HEK293 (cell line): ENCODE results near the gene DTL.
A peak's percentile ranks its signal among the peaks of the same experiment; 100 is the strongest.

ENCODE experiments used
- CTCF ChIA-PET: fragments of 350-600 bp; formaldehyde crosslinking; extraction: SDS; loops from one replicate; lab custom pipeline; 2021; ENCODE audit warnings: antibody characterized with exemption; lab: Yijun Ruan, JAX
- POLR2A ChIA-PET: fragments of 300-600 bp; formaldehyde crosslinking; extraction: SDS; loops from one replicate; lab custom pipeline; 2020; ENCODE audit warnings: antibody characterized with exemption, inconsistent platforms; lab: Yijun Ruan, JAX
- H3K27ac ChIP-seq: fragments of 200-500 bp; sonication (Bioruptor generic); 2 replicates; pipeline ENCODE4 v1.5.1; 2014; ENCODE audit warnings: low read depth, low read length, control low read depth, inconsistent platforms; ENCODE audit errors: extremely low read depth
- H3K36me3 ChIP-seq, 2 experiments: fragments of 200-500 bp in 1 of 2; sonication (Bioruptor generic) in 1 of 2; 1 replicate in 1 of 2; 2 replicates in 1 of 2; pipeline ENCODE4 v1.5.1; 2014 to 2017; ENCODE audit warnings: inconsistent platforms in 2 of 2, low read length in 2 of 2; ENCODE audit not compliant: control insufficient read depth in 2 of 2, insufficient read depth in 1 of 2
- H3K4me1 ChIP-seq: fragments of 200-500 bp; sonication (Bioruptor generic); 2 replicates; pipeline ENCODE4 v1.5.1; 2014; ENCODE audit warnings: mild to moderate bottlenecking, low read length, inconsistent platforms; ENCODE audit not compliant: control insufficient read depth, insufficient read depth
- H3K4me3 ChIP-seq: 2 replicates; pipeline ENCODE4 v1.5.1; 2011; ENCODE audit warnings: low read depth, mild to moderate bottlenecking, control low read depth, low read length, moderate library complexity
- H3K9me3 ChIP-seq: fragments of 200-500 bp; sonication (Bioruptor generic); 2 replicates; pipeline ENCODE4 v1.5.1; 2014; ENCODE audit warnings: low read depth, low read length, inconsistent platforms; ENCODE audit not compliant: control insufficient read depth, insufficient read depth
- GLIS2 ChIP-seq: fragments of 450-650 bp; formaldehyde crosslinking; IDR thresholded peaks from 2 replicates; pipeline ENCODE4 v1.5.1; 2016; ENCODE audit warnings: missing biosample characterization, missing genetic modification characterization
- KLF16 ChIP-seq: fragments of 450-650 bp; formaldehyde crosslinking; IDR thresholded peaks from 2 replicates; pipeline ENCODE4 v1.5.1; 2017; ENCODE audit warnings: missing biosample characterization, missing genetic modification characterization
- OSR2 ChIP-seq: fragments of 450-650 bp; formaldehyde crosslinking; IDR thresholded peaks from 2 replicates; pipeline ENCODE4 v1.5.1; 2016; ENCODE audit warnings: missing biosample characterization, missing genetic modification characterization
- TRIM28 ChIP-seq: IDR thresholded peaks from 2 replicates; pipeline ENCODE4 v1.6.1; 2011; ENCODE audit warnings: low read length, control low read depth, borderline replicate concordance
- YY1 ChIP-seq: fragments of 450-650 bp; formaldehyde crosslinking; IDR thresholded peaks from 2 replicates; pipeline ENCODE4 v1.5.1; 2018; ENCODE audit warnings: missing biosample characterization, missing genetic modification characterization
- ZBTB17 ChIP-seq: fragments of 450-650 bp; formaldehyde crosslinking; IDR thresholded peaks from 2 replicates; pipeline ENCODE4 v1.5.1; 2016; ENCODE audit warnings: missing biosample characterization, missing genetic modification characterization
- ZBTB21 ChIP-seq: fragments of 450-650 bp; formaldehyde crosslinking; IDR thresholded peaks from 2 replicates; pipeline ENCODE4 v1.5.1; 2017; ENCODE audit warnings: missing biosample characterization, missing genetic modification characterization
- ZBTB8A ChIP-seq: fragments of 450-650 bp; formaldehyde crosslinking; IDR thresholded peaks from 2 replicates; pipeline ENCODE4 v1.5.1; 2016; ENCODE audit warnings: missing biosample characterization, missing genetic modification characterization
- ZIC2 ChIP-seq: fragments of 450-650 bp; formaldehyde crosslinking; IDR thresholded peaks from 2 replicates; pipeline ENCODE4 v1.5.1; 2016; ENCODE audit warnings: missing biosample characterization, missing genetic modification characterization
- ZNF112 ChIP-seq: fragments of 450-650 bp; formaldehyde crosslinking; IDR thresholded peaks from 2 replicates; pipeline ENCODE4 v1.5.0; 2017; ENCODE audit warnings: missing biosample characterization, missing genetic modification characterization
- ZNF121 ChIP-seq: fragments of 450-650 bp; formaldehyde crosslinking; IDR thresholded peaks from 2 replicates; pipeline ENCODE4 v1.5.1; 2016; ENCODE audit warnings: missing biosample characterization, missing genetic modification characterization
- ZNF155 ChIP-seq: fragments of 450-650 bp; formaldehyde crosslinking; IDR thresholded peaks from 2 replicates; pipeline ENCODE4 v1.5.1; 2016; ENCODE audit warnings: missing biosample characterization, missing genetic modification characterization
- ZNF248 ChIP-seq: fragments of 450-650 bp; formaldehyde crosslinking; IDR thresholded peaks from 2 replicates; pipeline ENCODE4 v1.5.1; 2017; ENCODE audit warnings: missing biosample characterization, missing genetic modification characterization
- ZNF266 ChIP-seq: fragments of 450-650 bp; formaldehyde crosslinking; IDR thresholded peaks from 2 replicates; pipeline ENCODE4 v1.5.1; 2016; ENCODE audit warnings: missing biosample characterization, missing genetic modification characterization, low read depth
- ZNF341 ChIP-seq: fragments of 450-650 bp; formaldehyde crosslinking; IDR thresholded peaks from 2 replicates; pipeline ENCODE4; 2016; ENCODE audit warnings: low read depth, missing biosample characterization, missing genetic modification characterization
- ZNF366 ChIP-seq: fragments of 450-650 bp; formaldehyde crosslinking; conservative IDR thresholded peaks from 2 replicates; pipeline ENCODE4 v1.5.1; 2016; ENCODE audit warnings: missing biosample characterization, missing genetic modification characterization
- ZNF529 ChIP-seq: fragments of 450-650 bp; formaldehyde crosslinking; IDR thresholded peaks from 2 replicates; pipeline ENCODE4 v1.5.1; 2017; ENCODE audit warnings: missing genetic modification characterization, missing biosample characterization; ENCODE audit not compliant: insufficient replicate concordance
- ZNF585B ChIP-seq: fragments of 450-650 bp; formaldehyde crosslinking; IDR thresholded peaks from 2 replicates; pipeline ENCODE4 v1.5.1; 2016; ENCODE audit warnings: missing biosample characterization, missing genetic modification characterization
- ZNF747 ChIP-seq: fragments of 450-650 bp; formaldehyde crosslinking; IDR thresholded peaks from 2 replicates; pipeline ENCODE4 v1.5.1; 2016; ENCODE audit warnings: missing biosample characterization, missing genetic modification characterization
- ZNF768 ChIP-seq: fragments of 450-650 bp; formaldehyde crosslinking; IDR thresholded peaks from 2 replicates; pipeline ENCODE4 v1.5.1; 2018; ENCODE audit warnings: missing biosample characterization, mild to moderate bottlenecking, missing genetic modification characterization
- ZNF830 ChIP-seq: fragments of 450-650 bp; IDR thresholded peaks from 2 replicates; pipeline ENCODE4 v1.5.0; 2018; ENCODE audit warnings: missing biosample characterization, missing genetic modification characterization, low read depth, mild to moderate bottlenecking, moderate library complexity
- ZNF843 ChIP-seq: fragments of 450-650 bp; formaldehyde crosslinking; IDR thresholded peaks from 2 replicates; pipeline ENCODE4 v1.5.1; 2016; ENCODE audit warnings: missing biosample characterization, missing genetic modification characterization
- ZSCAN16 ChIP-seq: fragments of 450-650 bp; formaldehyde crosslinking; IDR thresholded peaks from 2 replicates; pipeline ENCODE4 v1.5.1; 2016; ENCODE audit warnings: missing biosample characterization, missing genetic modification characterization
- TF ChIP-seq, protein P1 (sequence below): fragments of 450-650 bp; formaldehyde crosslinking; IDR thresholded peaks from 2 replicates; pipeline ENCODE4 v1.5.1; 2016; ENCODE audit warnings: missing biosample characterization, missing genetic modification characterization
- TF ChIP-seq, protein P2 (sequence below): fragments of 450-650 bp; formaldehyde crosslinking; IDR thresholded peaks from 2 replicates; pipeline ENCODE4 v1.5.1; 2016; ENCODE audit warnings: missing biosample characterization, missing genetic modification characterization
- TF ChIP-seq, protein P3 (sequence below): fragments of 450-650 bp; formaldehyde crosslinking; IDR thresholded peaks from 2 replicates; pipeline ENCODE4 v1.5.1; 2016; ENCODE audit warnings: missing biosample characterization, missing genetic modification characterization
- TF ChIP-seq, protein P4 (sequence below): fragments of 450-650 bp; formaldehyde crosslinking; IDR thresholded peaks from 2 replicates; pipeline ENCODE4; 2016; ENCODE audit warnings: missing biosample characterization, missing genetic modification characterization

Gene DTL

DNA sequence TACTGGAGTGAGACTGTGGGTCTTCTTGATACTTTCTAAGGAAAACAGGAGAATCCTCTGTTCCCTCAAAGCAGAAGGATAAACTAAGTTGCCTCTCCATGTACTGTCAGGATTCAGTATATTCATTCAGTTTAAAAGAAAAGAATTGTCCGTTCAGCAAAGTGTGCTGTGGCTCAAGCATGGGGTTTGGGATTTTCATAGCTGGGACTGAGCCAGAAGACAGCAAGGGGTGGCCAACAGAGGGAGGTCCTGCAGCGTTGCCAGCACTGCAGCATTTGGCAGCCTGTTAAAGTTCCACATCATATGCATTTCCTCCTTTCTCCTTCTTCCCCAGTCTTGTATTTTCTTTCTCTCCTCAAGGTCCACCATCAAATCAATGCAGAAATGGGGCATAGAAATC, 75.1 kb downstream of the DTL start:
- ChIA-PET POLR2A (no interaction called here), CTCF (interaction anchor here (0.6 to 2.2 kb wide), 3 partner anchors 40 to 262 kb away, joined by 3 to 6 read pairs (median 4); no protein-coding TSS in a partner anchor)
- TF ChIP-seq ZNF155 (tag by site-specific recombination): no peak
- TF ChIP-seq ZIC2 (tag by site-specific recombination): peak; percentile 38; the same call in 1 of the 2 replicates
- Histone ChIP-seq H3K4me3 (no peak overlapping the region), H3K36me3 (peaks cover 0 to 36% of the 10 kb centered on the region in 2 experiments; a peak in 1 of 3 replicates), H3K9me3 (no peaks in the 10 kb centered on the region), H3K4me1 (no peaks in the 10 kb centered on the region), H3K27ac (no peak overlapping the region)

DNA sequence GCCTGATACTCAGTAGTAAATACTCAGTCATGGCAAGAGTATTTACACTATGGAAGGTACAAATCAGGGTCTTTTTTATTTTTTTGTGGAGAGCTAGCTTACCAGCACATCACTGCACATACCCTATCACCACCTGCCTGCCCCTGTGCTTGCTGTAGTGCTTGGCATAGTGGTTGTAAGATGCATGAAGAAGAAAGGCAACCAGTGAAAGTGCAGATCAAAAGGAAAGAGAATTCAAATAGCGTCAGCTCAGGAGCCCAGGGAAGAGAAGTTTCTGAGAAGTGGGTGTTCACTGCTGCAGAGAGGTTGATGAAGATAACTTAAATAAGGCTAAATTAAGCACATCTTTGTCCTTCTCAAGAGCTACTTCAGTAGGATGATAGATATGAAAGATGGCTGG, 76.0 kb downstream of the DTL start:
- CTCF ChIA-PET: interaction anchor here (1.1 to 2.2 kb wide), 2 partner anchors 41 to 180 kb away, joined by 3 to 4 read pairs; no protein-coding TSS in a partner anchor
- Histone ChIP-seq H3K4me3 (no peak overlapping the region), H3K4me1 (no peaks in the 10 kb centered on the region), H3K27ac (no peak overlapping the region), H3K36me3 (peaks cover 0 to 29% of the 10 kb centered on the region in 2 experiments; a peak in 1 of 3 replicates), H3K9me3 (no peaks in the 10 kb centered on the region)
- TF ChIP-seq, protein P1, sequence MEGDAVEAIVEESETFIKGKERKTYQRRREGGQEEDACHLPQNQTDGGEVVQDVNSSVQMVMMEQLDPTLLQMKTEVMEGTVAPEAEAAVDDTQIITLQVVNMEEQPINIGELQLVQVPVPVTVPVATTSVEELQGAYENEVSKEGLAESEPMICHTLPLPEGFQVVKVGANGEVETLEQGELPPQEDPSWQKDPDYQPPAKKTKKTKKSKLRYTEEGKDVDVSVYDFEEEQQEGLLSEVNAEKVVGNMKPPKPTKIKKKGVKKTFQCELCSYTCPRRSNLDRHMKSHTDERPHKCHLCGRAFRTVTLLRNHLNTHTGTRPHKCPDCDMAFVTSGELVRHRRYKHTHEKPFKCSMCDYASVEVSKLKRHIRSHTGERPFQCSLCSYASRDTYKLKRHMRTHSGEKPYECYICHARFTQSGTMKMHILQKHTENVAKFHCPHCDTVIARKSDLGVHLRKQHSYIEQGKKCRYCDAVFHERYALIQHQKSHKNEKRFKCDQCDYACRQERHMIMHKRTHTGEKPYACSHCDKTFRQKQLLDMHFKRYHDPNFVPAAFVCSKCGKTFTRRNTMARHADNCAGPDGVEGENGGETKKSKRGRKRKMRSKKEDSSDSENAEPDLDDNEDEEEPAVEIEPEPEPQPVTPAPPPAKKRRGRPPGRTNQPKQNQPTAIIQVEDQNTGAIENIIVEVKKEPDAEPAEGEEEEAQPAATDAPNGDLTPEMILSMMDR: no peak
- TF ChIP-seq ZSCAN16 (tag by site-specific recombination): no peak
- no peak for TF ChIP-seq ZNF830
- TF ChIP-seq ZBTB8A (tag by site-specific recombination): no peak
- no peak for TF ChIP-seq ZNF529 (tag by site-specific recombination)
- no peak for TF ChIP-seq ZNF341 (tag by site-specific recombination)
- no peak for TF ChIP-seq ZNF843 (tag by site-specific recombination)
- TF ChIP-seq YY1 (tag by site-specific recombination): no peak
- no peak for TF ChIP-seq GLIS2
- TF ChIP-seq ZNF768 (tag by site-specific recombination): no peak
- no peak for TF ChIP-seq ZNF366 (tag by site-specific recombination)
- no peak for TF ChIP-seq ZNF121
- POLR2A ChIA-PET: no interaction called here

DNA sequence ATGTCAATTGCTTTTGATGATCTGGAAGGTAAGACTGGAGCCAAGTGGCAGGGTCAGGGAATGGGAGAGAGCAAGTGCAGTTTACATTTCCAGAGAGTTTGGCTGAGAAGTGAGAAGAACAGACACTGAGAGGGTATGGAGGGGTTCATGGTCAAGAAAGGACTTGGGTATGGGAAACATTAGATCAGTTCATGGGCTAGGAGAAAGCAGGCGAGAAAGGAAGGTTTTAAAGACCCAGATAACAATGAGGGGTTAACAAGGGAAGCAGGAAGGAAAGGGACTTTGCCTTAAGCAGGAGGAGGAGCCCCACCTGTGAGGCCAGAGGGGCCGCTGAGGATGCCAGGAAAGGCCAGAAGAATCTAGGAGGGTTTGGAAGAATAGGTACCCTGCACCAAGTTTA, 78.2 kb downstream of the DTL start:
- H3K4me3 ChIP-seq: no peak overlapping the region
- H3K4me1 ChIP-seq: no peaks in the 10 kb centered on the region
- ChIA-PET POLR2A (interaction anchor here (0.7 kb wide), 1 partner anchor 49 kb away, joined by 3 read pairs; no protein-coding TSS in a partner anchor), CTCF (no interaction called here)
- peaks cover 0 to 14% of the 10 kb centered on the region in 2 experiments; a peak in 1 of 3 replicates for H3K36me3 ChIP-seq
- TF ChIP-seq ZNF248 (tag by site-specific recombination) (no peak), KLF16 (tag by site-specific recombination) (no peak), ZNF266 (tag by site-specific recombination) (no peak), ZBTB17 (no peak), ZNF747 (tag by site-specific recombination) (no peak), ZBTB21 (tag by site-specific recombination) (no peak), TRIM28 (no peak), OSR2 (tag by site-specific recombination) (no peak), ZNF585B (no peak), ZNF112 (tag by site-specific recombination) (no peak), ZBTB8A (tag by site-specific recombination) (no peak)
- TF ChIP-seq, protein P2, sequence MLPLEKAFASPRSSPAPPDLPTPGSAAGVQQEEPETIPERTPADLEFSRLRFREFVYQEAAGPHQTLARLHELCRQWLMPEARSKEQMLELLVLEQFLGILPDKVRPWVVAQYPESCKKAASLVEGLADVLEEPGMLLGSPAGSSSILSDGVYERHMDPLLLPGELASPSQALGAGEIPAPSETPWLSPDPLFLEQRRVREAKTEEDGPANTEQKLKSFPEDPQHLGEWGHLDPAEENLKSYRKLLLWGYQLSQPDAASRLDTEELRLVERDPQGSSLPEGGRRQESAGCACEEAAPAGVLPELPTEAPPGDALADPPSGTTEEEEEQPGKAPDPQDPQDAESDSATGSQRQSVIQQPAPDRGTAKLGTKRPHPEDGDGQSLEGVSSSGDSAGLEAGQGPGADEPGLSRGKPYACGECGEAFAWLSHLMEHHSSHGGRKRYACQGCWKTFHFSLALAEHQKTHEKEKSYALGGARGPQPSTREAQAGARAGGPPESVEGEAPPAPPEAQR (tag by site-specific recombination): no peak
- TF ChIP-seq, protein P3, sequence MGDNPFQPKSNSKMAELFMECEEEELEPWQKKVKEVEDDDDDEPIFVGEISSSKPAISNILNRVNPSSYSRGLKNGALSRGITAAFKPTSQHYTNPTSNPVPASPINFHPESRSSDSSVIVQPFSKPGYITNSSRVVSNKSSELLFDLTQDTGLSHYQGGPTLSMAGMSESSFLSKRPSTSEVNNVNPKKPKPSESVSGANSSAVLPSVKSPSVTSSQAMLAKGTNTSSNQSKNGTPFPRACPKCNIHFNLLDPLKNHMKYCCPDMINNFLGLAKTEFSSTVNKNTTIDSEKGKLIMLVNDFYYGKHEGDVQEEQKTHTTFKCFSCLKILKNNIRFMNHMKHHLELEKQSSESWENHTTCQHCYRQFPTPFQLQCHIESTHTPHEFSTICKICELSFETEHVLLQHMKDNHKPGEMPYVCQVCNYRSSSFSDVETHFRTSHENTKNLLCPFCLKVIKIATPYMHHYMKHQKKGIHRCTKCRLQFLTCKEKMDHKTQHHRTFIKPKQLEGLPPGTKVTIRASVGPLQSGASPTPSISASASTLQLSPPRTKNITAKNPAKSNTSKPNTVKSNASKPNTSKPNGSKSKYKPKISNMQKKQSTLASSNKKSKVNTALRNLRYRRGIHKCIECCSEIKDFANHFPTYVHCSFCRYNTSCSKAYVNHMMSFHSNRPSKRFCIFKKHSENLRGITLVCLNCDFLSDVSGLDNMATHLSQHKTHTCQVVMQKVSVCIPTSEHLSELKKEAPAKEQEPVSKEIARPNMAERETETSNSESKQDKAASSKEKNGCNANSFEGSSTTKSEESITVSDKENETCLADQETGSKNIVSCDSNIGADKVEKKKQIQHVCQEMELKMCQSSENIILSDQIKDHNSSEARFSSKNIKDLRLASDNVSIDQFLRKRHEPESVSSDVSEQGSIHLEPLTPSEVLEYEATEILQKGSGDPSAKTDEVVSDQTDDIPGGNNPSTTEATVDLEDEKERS: no peak
- TF ChIP-seq, protein P4, sequence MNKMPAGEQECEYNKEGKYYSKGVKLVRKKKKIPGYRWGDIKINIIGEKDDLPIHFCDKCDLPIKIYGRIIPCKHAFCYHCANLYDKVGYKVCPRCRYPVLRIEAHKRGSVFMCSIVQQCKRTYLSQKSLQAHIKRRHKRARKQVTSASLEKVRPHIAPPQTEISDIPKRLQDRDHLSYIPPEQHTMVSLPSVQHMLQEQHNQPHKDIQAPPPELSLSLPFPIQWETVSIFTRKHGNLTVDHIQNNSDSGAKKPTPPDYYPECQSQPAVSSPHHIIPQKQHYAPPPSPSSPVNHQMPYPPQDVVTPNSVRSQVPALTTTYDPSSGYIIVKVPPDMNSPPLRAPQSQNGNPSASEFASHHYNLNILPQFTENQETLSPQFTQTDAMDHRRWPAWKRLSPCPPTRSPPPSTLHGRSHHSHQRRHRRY (tag by site-specific recombination): no peak
- H3K27ac ChIP-seq: no peak overlapping the region
- H3K9me3 ChIP-seq: no peaks in the 10 kb centered on the region
